NCI-H2107 treated with DMSO at 0.1 percent for 48 hours (cell line): Measurements from ENCODE around the gene TPD52L2.
"Not testable (repeated sequence)": the region's sequence is repeated elsewhere in the genome, so short reads cannot be mapped to it uniquely, and the experiment has no call there.

Experiments
- DNase-seq: peaks from one replicate; lab custom pipeline; 2025; ENCODE audit not compliant: unreplicated experiment; lab: John Stamatoyannopoulos, UW

TPD52L2 gene

GRCh38 chr20:63835021-63835858 is 29.8 kb upstream of the TPD52L2 start:
- peak; percentile 48 for DNase-seq

DNA sequence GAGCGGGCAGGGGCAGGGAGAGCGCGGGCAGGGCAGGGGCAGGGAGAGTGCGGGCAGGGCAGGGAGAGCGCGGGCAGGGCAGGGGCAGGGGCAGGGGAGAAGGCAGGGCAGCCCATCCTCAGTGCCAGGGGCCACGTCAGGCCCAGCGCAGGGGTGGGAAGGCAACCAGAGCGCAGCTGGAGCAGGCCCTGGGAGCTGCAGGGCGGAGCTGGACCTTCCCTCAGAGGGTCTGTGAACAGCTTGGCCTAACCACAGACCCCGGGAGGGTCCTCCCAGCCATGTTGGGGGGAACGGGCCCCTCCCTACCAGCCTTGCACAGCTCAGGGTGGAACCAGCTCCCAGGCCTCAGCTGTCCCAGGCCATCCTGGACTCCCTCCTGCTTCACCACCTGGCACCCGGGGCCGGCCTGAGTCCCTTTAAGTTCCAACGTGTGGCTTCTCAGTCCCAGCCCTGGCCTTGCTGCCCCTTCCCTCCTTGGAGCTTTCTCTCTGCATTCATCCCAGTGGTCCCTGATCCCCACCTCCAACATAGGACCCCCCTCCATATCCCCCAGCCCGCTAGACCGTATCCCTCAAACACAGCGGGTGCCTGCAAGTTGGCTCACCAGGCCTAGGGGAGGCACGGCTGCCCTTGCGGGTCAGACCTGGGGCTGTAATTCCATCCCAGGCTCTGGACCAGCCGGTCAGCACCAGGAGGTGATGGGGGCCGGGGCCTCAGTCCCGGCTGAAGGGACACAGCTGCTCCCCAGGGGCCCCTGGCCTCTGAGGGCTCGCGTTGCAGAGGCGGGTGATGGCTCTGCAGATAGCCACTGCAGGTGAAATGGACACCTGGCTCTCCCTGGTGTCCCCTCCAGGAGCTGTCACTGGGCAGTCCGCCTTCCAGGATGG is 28.4 kb upstream of the TPD52L2 start:
- no peak for DNase-seq

GRCh38 chr20:63837479-63837878 is 27.6 kb upstream of the TPD52L2 start:
- DNase-seq = no peak

GRCh38 chr20:63839620-63840019 is 25.4 kb upstream of the TPD52L2 start:
- DNase-seq = no peak

DNA sequence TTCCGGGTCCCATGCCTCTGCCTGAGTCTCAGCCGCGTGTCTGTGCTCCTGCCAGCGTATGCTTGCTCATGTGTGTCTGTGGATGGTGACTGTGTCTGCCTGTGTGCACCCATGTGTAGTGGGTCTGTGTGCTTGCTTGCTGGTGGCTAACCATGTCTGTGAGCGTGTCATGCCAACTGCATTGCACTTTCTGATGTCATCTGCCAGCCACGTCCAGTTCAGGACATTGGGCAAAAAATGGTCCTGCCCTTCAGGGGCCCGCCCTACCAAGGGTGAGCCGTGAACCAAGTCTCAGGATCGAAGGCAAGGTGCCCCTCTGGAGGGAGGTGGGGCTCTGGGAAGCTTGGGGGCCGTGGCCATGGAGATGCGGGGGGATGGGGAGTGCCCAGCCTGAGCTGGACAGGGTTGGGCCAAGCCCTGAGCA is 24.7 kb upstream of the TPD52L2 start:
- no peak for DNase-seq

DNA sequence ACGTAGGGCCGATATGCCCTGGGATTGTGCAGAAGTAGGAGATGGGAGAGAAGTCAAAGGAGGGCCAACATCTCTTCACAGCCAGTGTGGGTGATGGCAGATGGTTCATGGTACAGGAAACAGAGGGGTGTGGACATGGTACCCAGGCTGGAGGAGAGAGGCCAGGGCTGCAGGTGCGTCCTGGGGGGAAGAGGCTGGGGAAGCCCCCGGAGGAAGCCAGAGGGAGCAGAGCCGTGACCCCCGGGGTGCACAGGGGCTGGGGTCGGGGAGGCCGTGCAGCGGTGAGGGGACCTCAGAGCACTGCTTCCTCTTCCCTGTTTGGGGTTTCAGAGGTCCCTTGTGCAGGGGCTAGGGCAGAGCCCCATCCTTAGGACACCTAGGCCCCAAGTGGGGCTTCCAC is 22.8 kb upstream of the TPD52L2 start:
- DNase-seq = no peak

- no peak for DNase-seq
These were observed 21.8 kb upstream of the TPD52L2 start for GRCh38 chr20:63843222-63843621.

GRCh38 chr20:63843778-63844177 is 21.3 kb upstream of the TPD52L2 start:
- DNase-seq = no peak

DNA sequence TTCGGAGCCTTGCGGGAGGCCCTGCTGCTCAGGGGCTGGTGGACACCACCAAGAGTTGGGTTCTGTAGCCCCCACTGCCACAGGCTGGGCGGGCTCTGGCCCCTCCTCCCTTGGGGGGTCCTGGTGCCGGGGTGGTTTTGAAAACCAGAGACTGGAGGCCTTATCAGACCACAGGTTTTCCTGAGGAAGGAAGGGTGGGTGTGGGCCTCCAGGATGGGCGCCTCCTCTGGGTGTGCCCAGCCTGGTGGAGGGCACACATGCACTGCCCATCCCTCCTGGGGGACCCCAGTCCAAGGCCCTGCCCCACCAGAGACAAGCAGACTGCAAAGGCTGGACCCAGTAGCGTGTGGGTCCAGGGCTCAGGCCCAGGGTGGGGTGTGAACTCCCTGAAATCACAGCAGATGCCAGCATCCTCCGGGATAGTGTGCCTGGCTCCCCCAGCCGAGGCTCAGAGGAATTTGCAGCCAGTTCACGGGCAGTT is 20.5 kb upstream of the TPD52L2 start:
- no peak for DNase-seq

DNA sequence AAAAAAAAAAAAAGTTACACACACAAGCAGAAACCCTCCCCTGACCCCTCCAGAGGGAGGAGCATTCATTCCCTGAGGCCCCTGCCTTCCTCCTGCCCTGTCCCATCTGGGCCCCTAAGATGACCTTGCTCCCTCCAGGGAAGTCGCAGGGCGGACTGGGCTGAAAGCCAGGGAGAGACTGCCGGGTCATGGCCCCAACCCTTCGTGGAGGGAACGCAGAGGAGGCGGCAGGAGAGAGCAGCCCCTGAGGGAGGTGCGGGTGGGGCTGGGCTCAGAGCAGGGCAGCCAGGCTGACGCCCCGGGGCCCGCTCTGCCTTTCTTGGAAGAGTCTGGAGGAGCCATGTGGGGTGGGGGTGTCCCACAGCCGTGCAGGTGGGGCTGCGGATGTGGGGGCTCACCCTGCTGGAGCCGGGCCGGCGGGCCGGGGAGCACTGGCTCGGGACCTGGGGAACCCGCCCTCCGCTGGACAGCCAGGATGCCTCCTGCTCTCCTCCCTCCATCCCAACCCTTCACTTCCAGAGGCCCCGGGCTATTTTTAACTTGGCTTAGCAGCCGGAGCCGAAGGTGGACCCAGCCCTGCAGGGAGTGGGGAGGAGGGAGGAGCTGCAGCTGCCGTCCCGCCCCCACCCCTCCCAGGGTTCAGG is 18.8 kb upstream of the TPD52L2 start:
- DNase-seq = no peak

DNA sequence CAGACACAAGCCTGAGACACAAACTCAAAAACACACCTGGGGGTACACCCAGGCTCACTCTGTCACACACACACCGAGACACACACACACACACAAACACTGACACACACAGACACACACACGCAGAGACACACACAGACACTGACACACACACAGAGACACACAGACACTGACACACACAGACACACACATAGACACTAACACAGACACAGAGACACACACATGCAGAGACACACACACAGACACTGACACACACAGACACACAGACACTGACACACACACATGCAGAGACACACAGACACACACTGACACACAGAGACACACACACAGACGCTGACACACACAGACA is 18.2 kb upstream of the TPD52L2 start:
- DNase-seq = no peak

DNA sequence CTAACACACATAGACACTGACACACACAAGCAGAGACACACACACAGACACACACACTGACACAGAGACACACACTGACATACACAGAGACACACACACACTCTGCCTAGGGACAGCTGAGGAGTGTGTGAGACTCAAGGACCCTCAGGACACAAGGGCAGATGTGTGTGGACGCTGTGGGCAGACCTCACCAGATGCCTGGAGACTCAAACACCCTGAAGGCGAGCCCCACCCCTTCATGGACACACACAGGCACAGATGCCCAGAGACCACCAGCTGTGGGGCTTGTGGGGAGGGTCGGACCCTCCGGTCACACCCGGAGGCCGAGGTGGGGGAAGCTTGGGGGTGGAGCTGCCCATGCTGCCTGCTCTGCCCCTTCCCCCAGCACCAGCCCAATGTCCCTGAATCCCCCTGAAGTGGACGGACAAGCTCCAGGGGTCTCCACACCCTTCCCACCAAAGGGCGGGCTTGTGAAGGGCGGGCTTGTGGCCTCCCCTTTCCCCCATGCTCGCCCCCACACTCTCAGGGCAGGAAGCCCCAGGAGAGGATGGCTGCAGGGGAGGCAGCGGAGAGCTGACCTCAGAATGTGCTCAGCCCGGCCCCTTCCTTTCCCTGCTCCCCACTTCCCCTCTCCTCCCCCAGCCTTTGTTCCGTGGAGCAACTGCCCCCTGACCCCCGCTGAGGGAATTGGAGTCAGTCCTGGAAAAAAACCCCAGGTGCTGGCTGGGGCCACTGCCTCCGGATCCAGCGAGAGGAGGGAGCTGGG is 17.6 kb upstream of the TPD52L2 start:
- no peak for DNase-seq

- no peak for DNase-seq
These were observed 16.8 kb upstream of the TPD52L2 start for GRCh38 chr20:63848003-63848911.

GRCh38 chr20:63850689-63851547 is 14.2 kb upstream of the TPD52L2 start:
- no peak for DNase-seq

GRCh38 chr20:63851548-63851943 is 13.5 kb upstream of the TPD52L2 start:
- not testable (repeated sequence) for DNase-seq

GRCh38 chr20:63853733-63854068 is 11.4 kb upstream of the TPD52L2 start:
- not testable (repeated sequence) for DNase-seq

- DNase-seq = no peak
These were observed 10.9 kb upstream of the TPD52L2 start for GRCh38 chr20:63854069-63854765.

DNA sequence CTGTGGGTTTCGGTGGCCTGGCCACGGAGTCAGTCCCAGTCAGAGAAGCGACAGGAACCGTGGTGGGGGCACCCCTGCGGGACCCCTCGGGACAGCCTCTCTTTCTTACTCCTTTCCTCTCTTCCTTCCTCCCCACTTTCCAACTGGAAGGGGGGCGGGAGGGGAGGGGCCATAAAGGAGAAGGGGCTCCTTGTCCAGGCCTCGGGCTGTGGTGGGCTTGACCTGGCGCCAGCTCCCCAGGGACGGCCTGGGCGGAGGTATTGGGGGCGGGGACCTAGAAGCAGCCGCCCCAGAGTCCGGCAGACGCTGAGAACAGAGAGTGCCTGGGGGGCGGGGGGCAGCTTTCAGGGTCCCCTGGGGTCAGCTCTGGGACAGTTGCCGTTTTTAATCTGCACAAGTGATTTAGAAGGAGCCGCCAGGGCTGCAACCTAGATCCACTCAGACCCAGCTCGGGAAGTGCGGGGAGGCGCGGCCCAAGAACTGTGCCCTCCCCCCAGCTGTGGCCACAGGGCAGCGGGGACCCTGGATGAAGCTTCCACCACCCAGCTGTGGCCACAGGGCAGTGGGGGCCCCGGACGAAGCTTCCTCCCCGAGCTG is 10.2 kb upstream of the TPD52L2 start:
- DNase-seq = no peak
